ENCODE data around the gene DFFB. TPM values are rescaled to one million over a fixed set of nuclear protein-coding genes. Genes with fewer than 3 reads are reported as not detected.

DFFB gene
- total and polyA plus RNA-seq, 2 donors (not counting 3 experiments of a cell fraction or from before 2014, with no cell fraction given) = 11.7 to 11.8 TPM

DNA sequence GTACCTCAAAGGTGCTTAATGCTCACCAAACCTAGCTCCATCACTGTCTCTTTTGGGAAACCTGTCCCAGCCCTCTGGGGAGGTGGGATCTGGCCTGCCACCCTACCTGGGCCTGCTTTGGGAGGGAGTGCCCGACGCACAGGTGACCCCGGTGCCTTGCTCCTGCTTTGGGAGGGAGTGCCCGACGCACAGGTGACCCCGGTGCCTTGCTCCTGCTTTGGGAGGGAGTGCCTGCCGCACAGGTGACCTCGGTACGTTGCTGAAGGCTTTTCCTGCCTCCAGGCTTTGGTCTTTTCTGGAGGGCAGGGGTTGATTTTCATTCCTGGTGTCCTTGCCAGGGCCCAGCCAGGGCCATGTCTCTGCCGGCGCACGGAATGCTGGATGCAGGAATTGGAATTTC lies 68.0 kb downstream of the DFFB start:
- no peaks in the 10 kb centered on the region for H3K27me3 ChIP-seq (ENCODE audit: control insufficient read depth in 2 of 2, insufficient read depth in 2 of 2, low read length in 2 of 2)
- FAIRE-seq (no peak), DNase-seq (ENCODE audit: low read depth, low spot score) (no peak)
- intact Hi-C loops (cut with micrococcal nuclease) = no loop called here
- BruUV-seq (replicated peaks) = no TSS peak
- H2AFZ ChIP-seq (ENCODE audit: low read depth, low read length) = no peak overlapping the region
- H3K27ac ChIP-seq (ENCODE audit: insufficient read depth, low read depth, low read length) = no peak overlapping the region
- ChIA-PET CTCF (no interaction called here), POLR2A (no interaction called here)
- no peaks in the 10 kb centered on the region for H3K9me1 ChIP-seq (replicated peaks; ENCODE audit: control insufficient read depth, extremely low read depth, insufficient read depth, low read length)
- no peaks in the 10 kb centered on the region for H3K4me1 ChIP-seq (ENCODE audit: control insufficient read depth, extremely low read depth, insufficient read depth, low read length)
- dilution Hi-C loops (cut with MboI; ENCODE audit: extremely low pct_ligation_motif_present, low sequenced_read_pairs) = no loop called here
- no peaks in the 10 kb centered on the region for H3K79me2 ChIP-seq (ENCODE audit: control insufficient read depth, insufficient read depth, low read length)
- H3K9ac ChIP-seq (replicated peaks; ENCODE audit: extremely low read depth, insufficient read depth, low read length) = no peak overlapping the region
- no peak overlapping the region for H3K4me3 ChIP-seq (replicated peaks in 1 of 3; ENCODE audit: insufficient read depth in 1 of 3, low read depth in 1 of 3, low read length in 3 of 3)
- no peaks in the 10 kb centered on the region for H3K36me3 ChIP-seq (ENCODE audit: control insufficient read depth in 2 of 2, extremely low read depth in 1 of 2, insufficient read depth in 2 of 2, low read length in 2 of 2)
- no peaks in the 10 kb centered on the region for H3K9me3 ChIP-seq (replicated peaks; ENCODE audit: control insufficient read depth, insufficient read depth, low read length)
- no peaks in the 10 kb centered on the region for H4K20me1 ChIP-seq (replicated peaks; ENCODE audit: control insufficient read depth, extremely low read depth, insufficient read depth, low read length)
- no peak for TF ChIP-seq FOS (IDR thresholded peaks at IDR 0.05; ENCODE audit: borderline replicate concordance, insufficient read depth, low read length)
- H3K4me2 ChIP-seq (ENCODE audit: insufficient read depth, low read length) = no peak overlapping the region

DNA sequence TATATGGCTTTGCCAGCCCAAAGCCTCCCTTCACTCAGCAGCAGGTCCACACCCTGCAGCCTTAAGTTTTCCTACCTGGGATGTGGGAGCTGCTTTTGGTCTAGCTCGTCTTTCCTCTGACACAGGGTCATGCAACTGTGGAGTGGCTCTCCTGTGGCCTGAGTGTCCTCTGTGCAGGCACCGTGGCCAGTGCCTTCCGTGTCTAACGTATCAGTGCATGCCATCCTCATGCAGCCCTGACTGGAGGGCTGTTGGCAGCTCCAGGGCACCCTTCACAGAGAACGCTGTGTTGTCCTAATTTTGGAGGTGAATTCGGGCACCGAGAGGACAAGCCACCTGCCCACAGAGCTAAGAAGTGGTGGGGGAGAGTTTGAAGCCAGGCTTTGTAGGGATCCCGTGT lies 68.5 kb downstream of the DFFB start:
- Histone ChIP-seq H3K27ac (ENCODE audit: insufficient read depth, low read depth, low read length) (no peak overlapping the region), H3K79me2 (ENCODE audit: control insufficient read depth, insufficient read depth, low read length) (no peaks in the 10 kb centered on the region), H4K20me1 (replicated peaks; ENCODE audit: control insufficient read depth, extremely low read depth, insufficient read depth, low read length) (no peaks in the 10 kb centered on the region), H3K4me3 (replicated peaks in 1 of 3; ENCODE audit: insufficient read depth in 1 of 3, low read depth in 1 of 3, low read length in 3 of 3) (no peak overlapping the region), H2AFZ (ENCODE audit: low read depth, low read length) (no peak overlapping the region), H3K4me2 (ENCODE audit: insufficient read depth, low read length) (no peak overlapping the region), H3K36me3 (ENCODE audit: control insufficient read depth in 2 of 2, extremely low read depth in 1 of 2, insufficient read depth in 2 of 2, low read length in 2 of 2) (no peaks in the 10 kb centered on the region), H3K27me3 (ENCODE audit: control insufficient read depth in 2 of 2, insufficient read depth in 2 of 2, low read length in 2 of 2) (no peaks in the 10 kb centered on the region), H3K4me1 (ENCODE audit: control insufficient read depth, extremely low read depth, insufficient read depth, low read length) (no peaks in the 10 kb centered on the region), H3K9ac (replicated peaks; ENCODE audit: extremely low read depth, insufficient read depth, low read length) (no peak overlapping the region), H3K9me1 (replicated peaks; ENCODE audit: control insufficient read depth, extremely low read depth, insufficient read depth, low read length) (no peaks in the 10 kb centered on the region), H3K9me3 (replicated peaks; ENCODE audit: control insufficient read depth, insufficient read depth, low read length) (no peaks in the 10 kb centered on the region)
- TF ChIP-seq, protein P1, sequence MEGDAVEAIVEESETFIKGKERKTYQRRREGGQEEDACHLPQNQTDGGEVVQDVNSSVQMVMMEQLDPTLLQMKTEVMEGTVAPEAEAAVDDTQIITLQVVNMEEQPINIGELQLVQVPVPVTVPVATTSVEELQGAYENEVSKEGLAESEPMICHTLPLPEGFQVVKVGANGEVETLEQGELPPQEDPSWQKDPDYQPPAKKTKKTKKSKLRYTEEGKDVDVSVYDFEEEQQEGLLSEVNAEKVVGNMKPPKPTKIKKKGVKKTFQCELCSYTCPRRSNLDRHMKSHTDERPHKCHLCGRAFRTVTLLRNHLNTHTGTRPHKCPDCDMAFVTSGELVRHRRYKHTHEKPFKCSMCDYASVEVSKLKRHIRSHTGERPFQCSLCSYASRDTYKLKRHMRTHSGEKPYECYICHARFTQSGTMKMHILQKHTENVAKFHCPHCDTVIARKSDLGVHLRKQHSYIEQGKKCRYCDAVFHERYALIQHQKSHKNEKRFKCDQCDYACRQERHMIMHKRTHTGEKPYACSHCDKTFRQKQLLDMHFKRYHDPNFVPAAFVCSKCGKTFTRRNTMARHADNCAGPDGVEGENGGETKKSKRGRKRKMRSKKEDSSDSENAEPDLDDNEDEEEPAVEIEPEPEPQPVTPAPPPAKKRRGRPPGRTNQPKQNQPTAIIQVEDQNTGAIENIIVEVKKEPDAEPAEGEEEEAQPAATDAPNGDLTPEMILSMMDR (IDR thresholded peaks at IDR 0.05; ENCODE audit: extremely low read depth in 1 of 2, insufficient read depth in 1 of 2, low read depth in 1 of 2, low read length in 2 of 2) = no peak
- TF ChIP-seq EZH2 (IDR thresholded peaks at IDR 0.05; ENCODE audit: borderline replicate concordance, low read depth, low read length, severe bottlenecking) (no peak), GATA2 (IDR thresholded peaks at IDR 0.05; ENCODE audit: insufficient read depth, insufficient read length, low read depth, low read length) (no peak), JUN (IDR thresholded peaks at IDR 0.05; ENCODE audit: borderline replicate concordance, insufficient read depth, insufficient read length, low read depth) (no peak), MYC (IDR thresholded peaks at IDR 0.05; ENCODE audit: low read depth, low read length) (no peak), MAX (IDR thresholded peaks at IDR 0.05; ENCODE audit: insufficient read depth, insufficient read length) (no peak), POLR2AphosphoS5 (IDR thresholded peaks at IDR 0.05; ENCODE audit: insufficient read depth, low read depth, low read length) (no peak), POLR2A (IDR thresholded peaks at IDR 0.05; ENCODE audit: low read depth, low read length) (no peak), FOS (IDR thresholded peaks at IDR 0.05; ENCODE audit: borderline replicate concordance, insufficient read depth, low read length) (no peak)
- POLR2A ChIA-PET = no interaction called here
- BruUV-seq (replicated peaks) = no TSS peak
- no peak for DNase-seq (ENCODE audit: low read depth, low spot score)
- CTCF ChIA-PET = no interaction called here
- no peak for FAIRE-seq
- dilution Hi-C loops (cut with MboI; ENCODE audit: extremely low pct_ligation_motif_present, low sequenced_read_pairs) (no loop called here), intact Hi-C loops (cut with micrococcal nuclease) (no loop called here)
